Stomach smooth muscle (tissue), 2 donors: ENCODE results near the gene GEMIN4.
A peak's percentile ranks its signal among the peaks of the same experiment; 100 is the strongest.
"Not testable (repeated sequence)": the region's sequence is repeated elsewhere in the genome, so short reads cannot be mapped to it uniquely, and the experiment has no call there.

Experiments used
- H3K27ac ChIP-seq: one replicate; pipeline ENCODE4 v1.7.0; 2013; ENCODE audit warnings: mild to moderate bottlenecking, low read length, inconsistent platforms
- H3K27me3 ChIP-seq, 2 donors: one replicate each; pipeline ENCODE4 v1.7.0; 2013; ENCODE audit warnings: low read length in 2 of 2; ENCODE audit not compliant: insufficient read depth in 2 of 2, control insufficient read depth in 1 of 2
- H3K36me3 ChIP-seq, 2 donors: one replicate each; pipeline ENCODE4 v1.7.0; 2013; ENCODE audit warnings: low read length in 2 of 2; ENCODE audit not compliant: control insufficient read depth in 2 of 2, insufficient read depth in 2 of 2
- H3K4me1 ChIP-seq: one replicate; pipeline ENCODE4 v1.7.0; 2013; ENCODE audit warnings: low read length; ENCODE audit not compliant: control insufficient read depth, insufficient read depth
- H3K4me3 ChIP-seq, 2 donors: one replicate each; pipeline ENCODE4 v1.7.0; 2013; ENCODE audit warnings: low read length in 2 of 2
- H3K9ac ChIP-seq, 2 donors: one replicate each; pipeline ENCODE4 v1.7.0; 2013; ENCODE audit warnings: low read length in 2 of 2, mild to moderate bottlenecking in 1 of 2
- H3K9me3 ChIP-seq, 2 donors: one replicate each; pipeline ENCODE4 v1.7.0; 2013; ENCODE audit warnings: low read length in 2 of 2; ENCODE audit not compliant: control insufficient read depth in 2 of 2
- donor health status: healthy.
- donor health status: Pancreatic carcinoma.

The GEMIN4 gene

GRCh38 chr17:792277-792676 is 40.2 kb upstream of the GEMIN4 start:
- H3K9me3 ChIP-seq: no peaks in the 10 kb centered on the region
- H3K4me3 ChIP-seq: no peak overlapping the region
- peak overlapping the region; percentile 6 for H3K27ac ChIP-seq
- H3K4me1 ChIP-seq: peaks cover 38% of the 10 kb centered on the region
- peaks cover 14 to 27% of the 10 kb centered on the region in 2 donors for H3K36me3 ChIP-seq
- no peak overlapping the region for H3K9ac ChIP-seq
- H3K27me3 ChIP-seq: no peaks in the 10 kb centered on the region

DNA sequence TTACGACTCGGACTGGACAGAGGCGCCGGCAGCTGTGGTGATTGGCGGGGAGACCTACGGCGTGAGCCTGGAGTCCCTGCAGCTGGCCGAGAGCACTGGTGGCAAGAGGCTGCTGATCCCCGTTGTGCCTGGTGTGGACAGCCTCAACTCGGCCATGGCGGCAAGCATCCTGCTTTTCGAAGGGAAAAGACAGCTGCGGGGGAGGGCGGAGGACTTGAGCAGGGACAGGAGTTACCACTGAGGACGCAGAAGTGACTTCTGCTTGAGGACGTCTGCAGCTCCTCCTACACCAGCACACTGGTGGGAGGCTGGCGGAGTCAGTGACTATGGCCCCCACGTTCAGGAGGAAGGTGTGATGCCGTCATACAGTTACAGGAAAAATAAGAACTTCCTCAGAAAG is 39.8 kb upstream of the GEMIN4 start:
- H3K4me3 ChIP-seq: no peak overlapping the region
- peak overlapping the region; percentile 6 for H3K27ac ChIP-seq
- no peaks in the 10 kb centered on the region for H3K9me3 ChIP-seq
- no peaks in the 10 kb centered on the region for H3K27me3 ChIP-seq
- H3K36me3 ChIP-seq: peaks cover 14 to 27% of the 10 kb centered on the region in 2 donors
- peaks cover 38% of the 10 kb centered on the region for H3K4me1 ChIP-seq
- H3K9ac ChIP-seq: no peak overlapping the region

DNA sequence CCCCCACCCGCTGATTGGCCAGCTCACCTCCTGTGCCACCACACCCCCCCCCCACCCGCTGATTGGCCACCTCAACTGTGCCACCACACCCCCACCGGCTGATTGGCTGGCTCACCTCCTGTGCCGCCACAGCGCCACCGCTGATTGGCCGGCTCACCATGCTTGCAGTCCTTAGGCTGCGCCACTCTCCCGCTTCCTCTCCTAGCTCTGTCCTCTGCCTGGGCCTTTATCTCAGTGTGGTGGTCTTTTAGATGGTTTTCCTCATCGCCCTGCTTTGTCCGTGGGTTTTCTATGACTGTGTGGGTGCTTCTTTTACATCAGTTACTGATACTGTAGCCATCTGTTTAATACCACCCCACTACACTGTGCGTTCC is 38.8 kb upstream of the GEMIN4 start:
- peaks cover 38% of the 10 kb centered on the region for H3K4me1 ChIP-seq
- not testable (repeated sequence) for H3K27me3 ChIP-seq, H3K9ac ChIP-seq, H3K9me3 ChIP-seq, H3K27ac ChIP-seq
- peaks cover 14 to 25% of the 10 kb centered on the region in 2 donors for H3K36me3 ChIP-seq
- peak overlapping the region in 1 of 2 donors; percentile 54 for H3K4me3 ChIP-seq

GRCh38 chr17:789931-790873 is 38.1 kb upstream of the GEMIN4 start:
- not testable (repeated sequence) for H3K27ac ChIP-seq, H3K4me3 ChIP-seq
- H3K36me3 ChIP-seq: peaks cover 14 to 25% of the 10 kb centered on the region in 2 donors

GRCh38 chr17:789160-789840 is 37.2 kb upstream of the GEMIN4 start:
- Histone ChIP-seq H3K9ac (no peak overlapping the region), H3K4me3 (no peak overlapping the region), H3K36me3 (peaks cover 14 to 26% of the 10 kb centered on the region in 2 donors), H3K27me3 (no peaks in the 10 kb centered on the region), H3K4me1 (peaks cover 33% of the 10 kb centered on the region), H3K27ac (no peak overlapping the region), H3K9me3 (no peaks in the 10 kb centered on the region)

More at GRCh38 chr17:789931-790873, 38.1 kb upstream of the GEMIN4 start:
- peaks cover 34% of the 10 kb centered on the region for H3K4me1 ChIP-seq
- H3K9me3 ChIP-seq, H3K27me3 ChIP-seq, H3K9ac ChIP-seq: not testable (repeated sequence)

- Histone ChIP-seq H3K27me3 (no peaks in the 10 kb centered on the region), H3K36me3 (peaks cover 14 to 30% of the 10 kb centered on the region in 2 donors), H3K9me3 (no peaks in the 10 kb centered on the region), H3K27ac (no peak overlapping the region), H3K9ac (no peak overlapping the region), H3K4me1 (peaks cover 33% of the 10 kb centered on the region), H3K4me3 (no peak overlapping the region)
Measured at GRCh38 chr17:788551-788950, 36.5 kb upstream of the GEMIN4 start.

GRCh38 chr17:787641-788221 is 35.7 kb upstream of the GEMIN4 start:
- Histone ChIP-seq H3K9ac (no peak overlapping the region), H3K4me1 (peaks cover 35% of the 10 kb centered on the region), H3K36me3 (peaks cover 14 to 30% of the 10 kb centered on the region in 2 donors), H3K27me3 (no peaks in the 10 kb centered on the region), H3K4me3 (no peak overlapping the region), H3K9me3 (no peaks in the 10 kb centered on the region), H3K27ac (no peak overlapping the region)

GRCh38 chr17:785901-786300 is 33.8 kb upstream of the GEMIN4 start:
- H3K36me3 ChIP-seq: peaks cover 6 to 23% of the 10 kb centered on the region in 2 donors
- not testable (repeated sequence) for H3K9me3 ChIP-seq, H3K27ac ChIP-seq, H3K4me3 ChIP-seq, H3K27me3 ChIP-seq, H3K9ac ChIP-seq
- H3K4me1 ChIP-seq: peaks cover 30% of the 10 kb centered on the region

- Histone ChIP-seq H3K9me3 (no peaks in the 10 kb centered on the region), H3K4me1 (peaks cover 24% of the 10 kb centered on the region), H3K9ac (no peak overlapping the region), H3K4me3 (no peak overlapping the region), H3K27me3 (no peaks in the 10 kb centered on the region), H3K36me3 (peaks cover 4 to 18% of the 10 kb centered on the region in 2 donors), H3K27ac (no peak overlapping the region)
Measured at GRCh38 chr17:784143-784542, 32.1 kb upstream of the GEMIN4 start.

GRCh38 chr17:781805-782731 is 30.0 kb upstream of the GEMIN4 start, which contains the start of the genes GLOD4 and MRM3:
Gene GLOD4 (minus strand): TSS chr17:782280. CDS start chr17:782255, 25 bp downstream.
Gene MRM3 (plus strand): TSS chr17:782353. CDS start chr17:782379, 26 bp downstream.
- Histone ChIP-seq H3K36me3 (peaks cover 13% of the 10 kb centered on the region in 2 donors), H3K9ac (peak within 1 kb of the TSS; percentile 79 to 93), H3K27ac (peak within 1 kb of the TSS; percentile 77), H3K4me3 (peak within 1 kb of the TSS; percentile 85 to 100), H3K9me3 (no peaks in the 10 kb centered on the region), H3K4me1 (peaks cover 24% of the 10 kb centered on the region), H3K27me3 (no peaks in the 10 kb centered on the region)
